OCI-LY7 (cell line): Measurements from ENCODE around the gene SNX17. TPM values are rescaled to one million over a fixed set of nuclear protein-coding genes. Genes with fewer than 3 reads are reported as not detected.
A peak's percentile ranks its signal among the peaks of the same experiment; 100 is the strongest.

Source experiments
- BruUV-seq: library from RNA; stranded (reverse); fragments of 400-500 nt; replicated peaks from 2 replicates; lab custom pipeline; 2021; lab: Mats Ljungman, UMichigan
- CTCF ChIA-PET: fragments of 300-600 bp; sonication (Branson Sonifier 250); formaldehyde crosslinking; loops from one replicate; lab custom pipeline; 2022; ENCODE audit warnings: antibody characterized with exemption; ENCODE audit not compliant: unreplicated experiment; lab: Charles Lee
- POLR2A ChIA-PET: fragments of 300-600 bp; sonication (Branson Sonifier 250); formaldehyde crosslinking; loops from one replicate; lab custom pipeline; 2022; ENCODE audit warnings: antibody characterized with exemption; lab: Charles Lee
- DNase-seq: peaks from one replicate; pipeline ENCODE4 v3.0.0-alpha.2; 2015; ENCODE audit warnings: low spot score
- H2AFZ ChIP-seq: fragments of 200-600 bp; sonication (generic), shearing (Covaris generic); 2 replicates; pipeline ENCODE4 v1.6.1; 2014; ENCODE audit warnings: mild to moderate bottlenecking, antibody characterized with exemption, low read length, moderate library complexity
- H3K27ac ChIP-seq: fragments of 200-600 bp; sonication (generic); 2 replicates; pipeline ENCODE4 v1.5.1; 2014; ENCODE audit warnings: mixed run types, low read depth, mild to moderate bottlenecking, moderate library complexity, low read length, inconsistent platforms; ENCODE audit not compliant: poor library complexity, severe bottlenecking
- H3K36me3 ChIP-seq: fragments of 200-600 bp; sonication (generic); 2 replicates; pipeline ENCODE4 v1.6.1; 2014; ENCODE audit warnings: mild to moderate bottlenecking, antibody characterized with exemption, low read length, moderate library complexity, mixed read lengths; ENCODE audit not compliant: insufficient read depth
- H3K4me1 ChIP-seq: fragments of 200-600 bp; sonication (generic); 2 replicates; pipeline ENCODE4 v1.5.1; 2014; ENCODE audit warnings: mild to moderate bottlenecking, low read length; ENCODE audit not compliant: insufficient read depth, poor library complexity, severe bottlenecking
- H3K4me2 ChIP-seq: fragments of 200-600 bp; sonication (generic); 2 replicates; pipeline ENCODE4 v1.6.1; 2014; ENCODE audit warnings: mild to moderate bottlenecking, low read length
- H3K4me3 ChIP-seq: fragments of 200-600 bp; sonication (generic); 2 replicates; pipeline ENCODE4 v1.5.1; 2014; ENCODE audit warnings: mild to moderate bottlenecking, low read depth, low read length; ENCODE audit not compliant: poor library complexity, severe bottlenecking
- H3K79me2 ChIP-seq: fragments of 200-600 bp; sonication (generic); 2 replicates; pipeline ENCODE4 v1.6.1; 2016; ENCODE audit warnings: low read depth, mild to moderate bottlenecking, low read length, moderate library complexity, mixed read lengths; ENCODE audit not compliant: insufficient read depth
- H3K9me2 ChIP-seq: fragments of 200-600 bp; sonication (generic); 2 replicates; pipeline ENCODE4 v1.6.1; 2016; ENCODE audit warnings: mild to moderate bottlenecking, low read length, mixed read lengths; ENCODE audit not compliant: insufficient read depth
- H3K9me3 ChIP-seq: fragments of 200-600 bp; sonication (generic); 2 replicates; pipeline ENCODE4 v1.6.1; 2014; ENCODE audit warnings: mild to moderate bottlenecking, mixed run types, low read length, mixed read lengths
- H4K20me1 ChIP-seq: fragments of 200-600 bp; sonication (generic); 2 replicates; pipeline ENCODE4 v1.6.1; 2014; ENCODE audit warnings: mild to moderate bottlenecking, antibody characterized with exemption, low read length, moderate library complexity, mixed read lengths; ENCODE audit not compliant: insufficient read depth
- CTCF ChIP-seq: fragments of 200-600 bp; sonication (generic); conservative IDR thresholded peaks from 2 replicates; pipeline ENCODE4 v1.5.1; 2014; ENCODE audit warnings: mild to moderate bottlenecking, antibody characterized with exemption, low read length, moderate library complexity, mixed read lengths
- EZH2phosphoT487 ChIP-seq: fragments of 200-600 bp; sonication (generic); IDR thresholded peaks from 2 replicates; pipeline ENCODE4 v1.6.1; 2018; ENCODE audit warnings: low read depth, borderline replicate concordance, mild to moderate bottlenecking, mixed run types, antibody characterized with exemption, low read length, moderate library complexity, mixed read lengths
- intact Hi-C: fragments of 100-400 bp; cut with micrococcal nuclease; formaldehyde crosslinking; loops from one replicate; pipeline ENCODE4 v1.10.0; 2022; ENCODE audit not compliant: unreplicated experiment
- total RNA-seq, 2 experiments: library from RNA; depleted of rRNA in 1 of 2; stranded (reverse); fragments of >200 nt in 1 of 2; shearing (Covaris generic) in 1 of 2; gene quantifications; 2 replicates each; pipeline ENCODE4 v1.2.3, GENCODE V29; 2014 to 2022

Gene SNX17
- total RNA-seq, 2 experiments from 2014 or later = 63.1 to 97.4 TPM

GRCh38 chr2:27379836-27380625 is 9.6 kb downstream of the SNX17 start:
- Histone ChIP-seq H3K9me2 (no peaks in the 10 kb centered on the region), H3K27ac (peak overlapping the region; percentile 72), H3K36me3 (peaks cover 93% of the 10 kb centered on the region), H3K4me1 (peaks cover 19% of the 10 kb centered on the region), H4K20me1 (no peaks in the 10 kb centered on the region), H2AFZ (peak overlapping the region; percentile 30; the same call in 1 of the 2 replicates), H3K4me3 (peak overlapping the region; percentile 86), H3K4me2 (peak overlapping the region; percentile 98), H3K9me3 (no peaks in the 10 kb centered on the region), H3K79me2 (peaks cover 11% of the 10 kb centered on the region; the same call in 1 of the 2 replicates)
- no peak for TF ChIP-seq CTCF
- no peak for TF ChIP-seq EZH2phosphoT487
- BruUV-seq = no TSS peak
- ChIA-PET CTCF (interaction anchor here (0.9 kb wide), 1 partner anchor 11 kb away, joined by 4 read pairs; no protein-coding TSS in a partner anchor), POLR2A (interaction anchor here (0.7 to 2.3 kb wide), 6 partner anchors 9 to 217 kb away, joined by 3 to 18 read pairs (median 3); partner anchors contain the start of genes MPV17 and SNX17)
- peak; percentile 40 for DNase-seq
- intact Hi-C loops = no loop called here

GRCh38 chr2:27380626-27381545 is 10.5 kb downstream of the SNX17 start, which contains the start of gene ZNF513:
ZNF513 (minus strand) TSS chr2:27380734; CDS start chr2:27380526, 208 bp downstream.
- H3K9me3 ChIP-seq = no peaks in the 10 kb centered on the region
- peak; percentile 93 for DNase-seq
- H3K4me3 ChIP-seq = peak within 1 kb of the TSS; percentile 86
- POLR2A ChIA-PET = interaction anchor here (1.2 to 2.3 kb wide), 3 partner anchors 10 to 57 kb away, joined by 3 to 18 read pairs (median 4); partner anchors contain the start of genes MPV17 and SNX17
- peak within 1 kb of the TSS; percentile 72 for H3K27ac ChIP-seq
- intact Hi-C loops = no loop called here
- peaks cover 11% of the 10 kb centered on the region; the same call in 1 of the 2 replicates for H3K79me2 ChIP-seq
- BruUV-seq = no TSS peak
- H3K9me2 ChIP-seq = no peaks in the 10 kb centered on the region
- peaks cover 19% of the 10 kb centered on the region for H3K4me1 ChIP-seq
- H3K36me3 ChIP-seq = peaks cover 93% of the 10 kb centered on the region
- H2AFZ ChIP-seq = peak within 1 kb of the TSS; percentile 30; the same call in 1 of the 2 replicates
- CTCF ChIA-PET = no interaction called here
- no peak for TF ChIP-seq CTCF
- no peak for TF ChIP-seq EZH2phosphoT487
- peak within 1 kb of the TSS; percentile 98 for H3K4me2 ChIP-seq
- H4K20me1 ChIP-seq = no peaks in the 10 kb centered on the region
